Mononuclear cell (primary cell): ENCODE results near the gene FBXO17. TPM values are rescaled to one million over a fixed set of nuclear protein-coding genes. Genes with fewer than 3 reads are reported as not detected.

Experiments used
- H3K27me3 ChIP-seq: 2 replicates; pipeline ENCODE4 v1.6.0; 2011; ENCODE audit warnings: low read length, control low read depth; ENCODE audit not compliant: insufficient read depth
- H3K4me1 ChIP-seq: 2 replicates; pipeline ENCODE4 v1.5.1; 2011; ENCODE audit warnings: mild to moderate bottlenecking, low read length, control low read depth; ENCODE audit not compliant: insufficient read depth
- H3K4me3 ChIP-seq: 2 replicates; pipeline ENCODE4 v1.5.1; 2011; ENCODE audit warnings: mild to moderate bottlenecking, low read length, moderate library complexity
- H3K9me3 ChIP-seq: 2 replicates; pipeline ENCODE4 v1.5.1; 2011; ENCODE audit warnings: low read depth, mild to moderate bottlenecking, control low read depth, low read length
- total RNA-seq: library from RNA; depleted of rRNA; stranded (reverse); fragments of >200 nt; gene quantifications from one replicate; pipeline ENCODE4 v1.2.3, GENCODE V29; 2012

Gene FBXO17
- total RNA-seq, 1 donor = under 0.01 TPM

DNA sequence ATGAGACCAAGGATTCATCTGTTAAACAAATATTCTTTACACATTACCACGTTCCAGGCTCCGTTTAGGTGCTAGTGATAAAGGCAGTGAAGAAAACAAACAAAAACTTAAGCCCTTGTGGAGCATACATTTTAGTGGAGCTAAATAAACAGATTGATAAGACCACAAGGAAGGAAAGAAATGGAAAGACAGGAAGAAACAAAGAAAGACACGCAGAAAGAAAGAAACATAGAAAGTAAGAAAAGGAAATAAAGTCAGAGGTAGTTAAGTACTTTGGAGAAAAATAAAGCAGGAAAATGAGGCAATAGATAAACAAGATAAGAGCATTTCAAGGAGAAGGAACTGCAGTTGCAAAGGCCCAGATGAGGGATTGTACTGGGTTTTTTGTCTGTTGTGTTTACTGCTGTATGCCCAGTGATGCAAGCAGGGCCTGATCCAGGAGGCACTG, 74.8 kb downstream of the FBXO17 start:
- no peaks in the 10 kb centered on the region for H3K9me3 ChIP-seq
- H3K4me3 ChIP-seq = no peak overlapping the region
- no peaks in the 10 kb centered on the region for H3K27me3 ChIP-seq
- peaks cover 34% of the 10 kb centered on the region for H3K4me1 ChIP-seq

DNA sequence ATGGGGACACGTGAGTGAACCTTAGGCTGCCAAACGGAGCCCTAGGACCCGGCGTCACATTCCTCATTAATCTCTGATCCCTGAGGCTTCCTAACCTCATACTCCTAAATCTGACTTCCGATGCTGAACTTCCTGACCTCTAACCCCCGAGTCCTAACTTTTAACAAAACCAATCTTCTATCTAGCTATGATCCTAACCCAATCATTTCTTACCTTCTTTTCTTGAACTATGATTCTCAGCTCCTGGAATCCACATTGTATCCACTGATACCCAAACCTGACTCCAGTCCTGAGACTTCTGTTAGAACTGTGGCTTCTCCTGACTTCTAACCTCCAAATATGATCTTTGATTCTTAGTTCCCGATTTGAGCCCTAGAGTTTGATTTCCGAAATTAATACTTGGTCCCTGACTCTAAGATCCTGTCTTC, 75.3 kb downstream of the FBXO17 start:
- Histone ChIP-seq H3K4me3 (peak overlapping the region; percentile 84), H3K4me1 (peaks cover 34% of the 10 kb centered on the region), H3K27me3 (no peaks in the 10 kb centered on the region), H3K9me3 (no peaks in the 10 kb centered on the region)

DNA sequence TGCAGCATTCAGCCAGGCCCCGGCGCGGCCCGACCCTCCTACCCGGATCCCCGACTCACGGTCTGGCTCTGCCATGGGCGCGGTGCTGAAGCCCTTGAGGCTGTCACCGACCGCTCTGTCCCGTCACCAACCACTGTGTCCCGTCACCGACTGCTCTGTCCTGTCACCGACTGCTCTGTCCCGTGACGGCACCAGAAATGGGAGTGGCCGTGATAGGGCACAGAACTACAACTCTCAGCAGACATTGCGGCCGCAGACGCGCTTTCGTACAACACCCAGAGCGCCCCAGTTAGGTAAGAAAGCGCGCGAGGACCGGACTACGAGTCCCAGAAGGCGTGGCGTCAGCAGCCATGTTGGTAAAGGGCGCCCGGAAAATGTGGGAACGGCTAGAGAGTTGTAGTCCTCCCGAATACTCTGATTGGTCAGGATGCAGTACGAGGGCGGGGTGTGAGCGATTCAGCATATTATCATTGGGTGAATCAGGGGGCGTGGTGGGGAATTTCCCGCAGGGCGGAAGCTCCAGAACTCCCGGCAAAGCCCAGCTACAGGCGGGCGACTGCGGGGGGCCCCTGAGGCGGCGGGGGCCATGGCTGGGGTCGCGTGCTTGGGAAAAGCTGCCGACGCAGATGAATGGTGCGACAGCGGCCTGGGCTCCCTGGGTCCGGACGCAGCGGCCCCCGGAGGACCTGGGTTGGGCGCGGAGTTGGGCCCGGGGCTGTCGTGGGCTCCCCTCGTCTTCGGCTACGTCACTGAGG, 75.9 kb downstream of the FBXO17 start, which contains the start of the genes NFKBIB and SIRT2:
Gene NFKBIB (plus strand): TSS at position 523 of the 755 bp plus-strand sequence. CDS start 64 bp downstream, at position 587.
Gene SIRT2 (minus strand): TSS at position 172 of the 755 bp plus-strand sequence. CDS start 97 bp downstream, at position 75.
- Histone ChIP-seq H3K27me3 (no peaks in the 10 kb centered on the region), H3K4me3 (peak within 1 kb of the TSS; percentile 84), H3K9me3 (no peaks in the 10 kb centered on the region), H3K4me1 (peaks cover 34% of the 10 kb centered on the region)

DNA sequence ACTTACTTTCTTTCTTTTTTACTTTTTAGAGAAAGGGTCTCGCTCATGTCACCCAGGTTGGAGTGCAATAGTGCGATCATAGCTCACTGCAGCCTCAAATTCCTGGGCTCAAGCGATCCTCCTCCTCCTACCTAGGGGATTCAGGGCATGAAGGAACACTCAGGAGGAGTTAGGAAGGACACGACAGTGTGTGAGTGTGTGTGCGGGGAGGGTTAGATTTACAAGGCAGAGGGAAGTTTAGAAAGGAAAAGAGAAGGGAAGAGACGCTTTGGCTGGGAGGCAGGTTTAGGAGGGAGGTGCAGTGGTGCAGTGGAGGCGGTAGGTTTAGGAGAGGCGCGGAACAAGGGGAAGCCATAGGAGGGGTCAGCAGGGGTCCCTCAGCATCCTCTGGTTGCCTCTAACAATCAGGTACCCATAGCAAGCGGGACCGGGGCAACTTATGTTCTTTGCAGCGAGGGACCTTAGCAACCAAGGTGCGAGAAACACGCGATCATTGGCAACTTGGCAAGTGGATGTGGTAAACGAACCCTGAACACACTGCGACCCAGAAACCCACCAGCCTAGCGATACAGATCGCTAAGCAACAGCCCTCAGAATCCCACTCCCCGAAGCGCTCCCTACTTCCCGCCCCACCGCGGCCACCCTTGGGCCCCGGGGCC, 76.6 kb downstream of the FBXO17 start:
- no peaks in the 10 kb centered on the region for H3K9me3 ChIP-seq
- H3K4me3 ChIP-seq = peak overlapping the region; percentile 84
- H3K27me3 ChIP-seq = no peaks in the 10 kb centered on the region
- peaks cover 34% of the 10 kb centered on the region for H3K4me1 ChIP-seq

DNA sequence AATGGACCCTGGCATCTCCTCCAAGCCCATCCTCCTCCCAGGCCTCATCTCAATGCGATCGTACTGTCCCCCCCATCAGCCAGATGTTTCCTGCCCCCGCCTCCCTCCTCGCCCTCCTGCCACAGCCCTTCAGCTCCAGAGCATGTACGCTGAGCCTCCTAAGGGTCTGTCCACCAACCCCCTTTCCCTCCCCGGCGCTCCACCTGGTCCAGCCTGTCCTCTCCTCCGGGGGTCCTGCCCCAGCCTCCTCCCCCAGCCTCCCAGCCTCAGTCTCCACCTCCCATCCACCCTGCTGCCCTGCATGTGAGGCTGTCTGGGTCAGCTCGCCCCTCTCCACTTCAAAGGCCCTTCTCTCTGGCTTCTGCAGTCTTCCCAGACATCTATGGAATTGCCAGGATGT, 80.6 kb downstream of the FBXO17 start:
- Histone ChIP-seq H3K4me1 (peaks cover 18% of the 10 kb centered on the region), H3K4me3 (no peak overlapping the region), H3K27me3 (no peaks in the 10 kb centered on the region), H3K9me3 (no peaks in the 10 kb centered on the region)

DNA sequence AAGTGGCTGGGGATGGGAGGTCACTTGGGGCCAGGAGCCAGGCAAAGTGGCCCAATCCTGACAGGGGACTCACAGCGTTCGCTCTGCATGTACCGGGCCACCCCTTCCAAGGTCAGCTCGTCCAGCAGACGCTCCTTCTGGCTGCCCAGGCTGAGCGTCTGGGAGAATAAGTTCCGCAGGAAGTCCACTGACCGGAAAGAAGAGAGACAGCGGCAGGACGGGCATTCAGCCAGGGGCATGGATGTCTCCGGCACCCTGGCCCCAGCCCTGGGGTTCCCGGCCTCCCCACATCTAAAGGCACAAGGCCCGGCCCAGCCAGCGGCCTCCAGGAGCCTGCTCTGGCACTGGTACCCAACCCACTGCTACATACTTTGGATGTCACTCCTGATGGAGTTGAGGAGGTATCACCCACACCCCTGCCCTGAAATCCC, 82.2 kb downstream of the FBXO17 start:
- Histone ChIP-seq H3K27me3 (no peaks in the 10 kb centered on the region), H3K4me3 (no peak overlapping the region), H3K4me1 (peaks cover 10% of the 10 kb centered on the region), H3K9me3 (no peaks in the 10 kb centered on the region)

DNA sequence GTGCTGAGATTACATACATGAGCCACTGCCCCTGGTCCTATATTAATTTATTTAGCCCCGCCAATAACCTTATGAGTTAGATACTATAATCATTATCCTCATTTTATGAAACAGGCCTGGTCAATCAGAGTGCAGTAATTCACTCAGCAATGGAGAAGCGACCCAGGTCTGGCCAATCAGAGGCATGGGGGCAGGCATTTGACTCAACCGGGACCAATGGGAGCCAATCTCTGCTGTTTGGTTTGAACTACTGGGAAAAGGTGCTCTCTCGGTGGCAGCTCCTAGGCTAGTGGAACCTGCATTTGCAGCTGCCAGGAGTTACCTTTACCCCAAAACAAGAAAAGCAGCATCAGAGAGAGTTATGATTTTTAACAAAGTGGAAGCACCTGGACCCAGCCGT, 82.7 kb downstream of the FBXO17 start:
- Histone ChIP-seq H3K4me3 (no peak overlapping the region), H3K27me3 (no peaks in the 10 kb centered on the region), H3K9me3 (no peaks in the 10 kb centered on the region), H3K4me1 (peaks cover 5% of the 10 kb centered on the region)

DNA sequence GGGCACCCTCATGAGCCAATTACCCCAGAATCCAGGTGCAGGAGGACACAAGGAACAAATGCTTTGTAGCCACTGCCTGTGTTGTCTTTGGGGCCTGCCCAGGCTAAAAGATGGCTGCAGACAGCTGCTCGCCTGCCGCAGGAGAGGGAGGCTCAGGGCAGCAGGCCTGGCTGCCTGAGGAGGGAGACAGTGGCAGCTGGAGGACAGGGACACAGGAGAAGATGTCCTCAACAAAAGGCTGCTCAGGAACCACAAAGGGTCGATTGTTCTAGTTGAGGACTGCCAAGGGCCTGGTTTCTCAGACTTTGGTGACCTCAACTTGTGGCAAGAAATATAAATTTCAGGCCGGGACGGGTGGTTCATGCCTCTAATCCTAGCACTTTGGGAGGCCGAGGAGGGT, 83.8 kb downstream of the FBXO17 start:
- H3K27me3 ChIP-seq = no peaks in the 10 kb centered on the region
- H3K4me3 ChIP-seq = no peak overlapping the region
- no peaks in the 10 kb centered on the region for H3K4me1 ChIP-seq
- no peaks in the 10 kb centered on the region for H3K9me3 ChIP-seq

Other genes with a start within 250 kb of the FBXO17 start
- 1.8 TPM for gene CAPN12, start 231.3 kb downstream of the FBXO17 start, total RNA-seq
- not detected for gene LGALS7, start 202.2 kb downstream of the FBXO17 start, total RNA-seq
- gene LGALS7B, start 186.5 kb downstream of the FBXO17 start, total RNA-seq = not detected
- 0.21 TPM for gene LGALS4, start 162.8 kb downstream of the FBXO17 start, total RNA-seq
- 14.3 TPM for gene ECH1, start 143.9 kb downstream of the FBXO17 start, total RNA-seq
- 304 TPM for gene HNRNPL, start 125.8 kb downstream of the FBXO17 start, total RNA-seq
- 8.1 TPM for gene RINL, start 97.5 kb downstream of the FBXO17 start, total RNA-seq
- 50.7 TPM for gene SIRT2, start 76.1 kb downstream of the FBXO17 start, total RNA-seq
- gene NFKBIB, start 75.8 kb downstream of the FBXO17 start, total RNA-seq = 22.6 TPM
- gene CCER2, start 63.6 kb downstream of the FBXO17 start, total RNA-seq = 0.42 TPM
- gene SARS2, start 45.0 kb downstream of the FBXO17 start, total RNA-seq = 6.4 TPM
- gene MRPS12, start 44.8 kb downstream of the FBXO17 start, total RNA-seq = 9.9 TPM
- not detected for gene FBXO27, start 56.8 kb upstream of the FBXO17 start, total RNA-seq
- not detected for gene ACP7, start 108.6 kb upstream of the FBXO17 start, total RNA-seq
- gene PAK4, start 150.0 kb upstream of the FBXO17 start, total RNA-seq = 1.5 TPM
- gene NCCRP1, start 221.2 kb upstream of the FBXO17 start, total RNA-seq = not detected
- gene SYCN, start 228.5 kb upstream of the FBXO17 start, total RNA-seq = not detected